ENCODE results near the gene RNF26. TPM values are rescaled to one million over a fixed set of nuclear protein-coding genes. Genes with fewer than 3 reads are reported as not detected.
A peak's percentile ranks its signal among the peaks of the same experiment; 100 is the strongest.

The RNF26 gene
- total and polyA plus RNA-seq, 2 of the 13 experiments (the other 11 are each of a cell fraction or from before 2014, with no cell fraction given), result 11.9 to 26.3 TPM

DNA sequence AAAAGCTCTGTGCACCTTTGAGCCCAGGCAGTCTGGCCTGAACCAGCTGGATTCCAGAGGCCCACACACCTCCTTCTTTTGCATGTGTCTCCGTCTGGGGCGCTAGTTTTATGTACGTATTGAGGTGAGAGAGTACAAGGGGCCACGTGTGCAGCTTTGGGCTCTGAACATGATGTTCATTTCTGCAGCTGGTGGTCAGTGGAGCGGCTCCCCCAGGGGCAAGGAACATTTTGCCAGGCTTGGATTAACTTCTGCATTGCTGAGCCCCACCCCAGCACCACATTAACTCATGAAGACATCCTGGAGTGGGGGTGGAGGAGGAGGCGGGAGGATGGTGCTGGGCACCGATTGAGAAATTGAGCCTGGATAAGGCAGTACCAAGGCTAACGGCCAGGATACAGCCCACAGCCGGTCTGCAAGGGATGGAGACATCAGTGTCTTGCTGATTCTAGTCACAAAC is 33.4 kb downstream of the RNF26 start:
- no peaks in the 10 kb centered on the region for H3K36me3 ChIP-seq (replicated peaks in 1 of 2; ENCODE audit: control insufficient read depth in 1 of 2, insufficient read depth in 2 of 2, low read length in 2 of 2)

More for the DNA sequence above, 33.4 kb downstream of the RNF26 start:
- H3K9me3 ChIP-seq (ENCODE audit: low read length), result no peaks in the 10 kb centered on the region
- H2AFZ ChIP-seq (ENCODE audit: low read length), result no peak overlapping the region
- BruUV-seq (replicated peaks), result no TSS peak
- H3K4me2 ChIP-seq (ENCODE audit: low read depth, low read length), result peak overlapping the region; percentile 81
- ATAC-seq, result peak; percentile 5; the same call in 2 of the 3 replicates
- DNase-seq (ENCODE audit: low spot score), result no peak
- ChIA-PET POLR2A (interaction anchor here (0.9 to 4.5 kb wide), 20 partner anchors 9 to 456 kb away, joined by 3 to 31 read pairs (median 7); partner anchors contain the start of genes C1QTNF5, C2CD2L, HINFP and MCAM), CTCF (ENCODE audit: low intra/inter-chr PET ratio, low total read pairs) (no interaction called here)
- TF ChIP-seq, protein P1, sequence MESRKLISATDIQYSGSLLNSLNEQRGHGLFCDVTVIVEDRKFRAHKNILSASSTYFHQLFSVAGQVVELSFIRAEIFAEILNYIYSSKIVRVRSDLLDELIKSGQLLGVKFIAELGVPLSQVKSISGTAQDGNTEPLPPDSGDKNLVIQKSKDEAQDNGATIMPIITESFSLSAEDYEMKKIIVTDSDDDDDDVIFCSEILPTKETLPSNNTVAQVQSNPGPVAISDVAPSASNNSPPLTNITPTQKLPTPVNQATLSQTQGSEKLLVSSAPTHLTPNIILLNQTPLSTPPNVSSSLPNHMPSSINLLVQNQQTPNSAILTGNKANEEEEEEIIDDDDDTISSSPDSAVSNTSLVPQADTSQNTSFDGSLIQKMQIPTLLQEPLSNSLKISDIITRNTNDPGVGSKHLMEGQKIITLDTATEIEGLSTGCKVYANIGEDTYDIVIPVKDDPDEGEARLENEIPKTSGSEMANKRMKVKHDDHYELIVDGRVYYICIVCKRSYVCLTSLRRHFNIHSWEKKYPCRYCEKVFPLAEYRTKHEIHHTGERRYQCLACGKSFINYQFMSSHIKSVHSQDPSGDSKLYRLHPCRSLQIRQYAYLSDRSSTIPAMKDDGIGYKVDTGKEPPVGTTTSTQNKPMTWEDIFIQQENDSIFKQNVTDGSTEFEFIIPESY (CRISPR knock-in tag; IDR thresholded peaks at IDR 0.05), result peak; percentile 50; the same call in 1 of the 2 replicates
- TF ChIP-seq KDM1A (CRISPR knock-in tag; IDR thresholded peaks at IDR 0.05), result no peak
- no peak for TF ChIP-seq POLR2A (IDR thresholded peaks at IDR 0.05; ENCODE audit: insufficient read depth in 1 of 2, low read depth in 2 of 2, low read length in 2 of 2)
- TF ChIP-seq, protein P2, sequence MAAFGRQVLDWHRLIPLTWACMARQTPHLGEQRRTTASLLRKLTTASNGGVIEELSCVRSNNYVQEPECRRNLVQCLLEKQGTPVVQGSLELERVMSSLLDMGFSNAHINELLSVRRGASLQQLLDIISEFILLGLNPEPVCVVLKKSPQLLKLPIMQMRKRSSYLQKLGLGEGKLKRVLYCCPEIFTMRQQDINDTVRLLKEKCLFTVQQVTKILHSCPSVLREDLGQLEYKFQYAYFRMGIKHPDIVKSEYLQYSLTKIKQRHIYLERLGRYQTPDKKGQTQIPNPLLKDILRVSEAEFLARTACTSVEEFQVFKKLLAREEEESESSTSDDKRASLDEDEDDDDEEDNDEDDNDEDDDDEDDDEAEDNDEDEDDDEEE (CRISPR knock-in tag; IDR thresholded peaks at IDR 0.05), result 0 out of 2 replicates have a peak, but pooled peaks have one; percentile 1
- no peak for TF ChIP-seq CBX5 (CRISPR knock-in tag; IDR thresholded peaks at IDR 0.05; ENCODE audit: borderline replicate concordance)
- TF ChIP-seq, protein P3, sequence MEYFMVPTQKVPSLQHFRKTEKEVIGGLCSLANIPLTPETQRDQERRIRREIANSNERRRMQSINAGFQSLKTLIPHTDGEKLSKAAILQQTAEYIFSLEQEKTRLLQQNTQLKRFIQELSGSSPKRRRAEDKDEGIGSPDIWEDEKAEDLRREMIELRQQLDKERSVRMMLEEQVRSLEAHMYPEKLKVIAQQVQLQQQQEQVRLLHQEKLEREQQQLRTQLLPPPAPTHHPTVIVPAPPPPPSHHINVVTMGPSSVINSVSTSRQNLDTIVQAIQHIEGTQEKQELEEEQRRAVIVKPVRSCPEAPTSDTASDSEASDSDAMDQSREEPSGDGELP (IDR thresholded peaks at IDR 0.05; ENCODE audit: borderline replicate concordance, low read depth), result 0 out of 2 replicates have a peak, but pooled peaks have one; percentile 10
- TF ChIP-seq SSRP1 (CRISPR knock-in tag; IDR thresholded peaks at IDR 0.05), result peak; percentile 34; the same call in 1 of the 2 replicates
- TF ChIP-seq ZSCAN31 (CRISPR knock-in tag; IDR thresholded peaks at IDR 0.05; ENCODE audit: low read depth), result peak; percentile 5; the same call in 1 of the 2 replicates
- 0 out of 2 replicates have a peak, but pooled peaks have one; percentile 2 for TF ChIP-seq PHF20 (CRISPR knock-in tag; IDR thresholded peaks at IDR 0.05)
- H3K27me3 ChIP-seq (ENCODE audit: control insufficient read depth in 1 of 2, insufficient read depth in 2 of 2, low read length in 2 of 2), result no peaks in the 10 kb centered on the region
- in situ Hi-C loops (cut with HindIII; ENCODE audit: extremely low pct_ligation_motif_present, low pct_unique_long_range_greater_than_20kb) (no loop called here), intact Hi-C loops (cut with micrococcal nuclease; ENCODE audit: unreplicated experiment) (loop anchor here (2.0 kb wide), 1 partner anchor 15 kb away; no protein-coding TSS in a partner anchor)
- H3K9ac ChIP-seq (ENCODE audit: insufficient read depth, low read depth, low read length), result peak overlapping the region; percentile 60
- H4K20me1 ChIP-seq (ENCODE audit: insufficient read depth, low read length), result no peaks in the 10 kb centered on the region
- H3K79me2 ChIP-seq (ENCODE audit: insufficient read depth, low read length), result peaks cover 23% of the 10 kb centered on the region
- 59% methylated on average over 9 of the region's 9 CpGs for WGBS (ENCODE audit: low lambda C conversion rate)
- H3K27ac ChIP-seq (ENCODE audit: extremely low read length, insufficient read depth, low read length), result peak overlapping the region; percentile 93
- H3K4me1 ChIP-seq (ENCODE audit: insufficient read depth, low read length), result peaks cover 90% of the 10 kb centered on the region
- no peak for FAIRE-seq
- peak overlapping the region in 1 of 3 experiments; percentile 68; a peak in 2 of 6 replicates for H3K4me3 ChIP-seq (replicated peaks in 1 of 3; ENCODE audit: insufficient read depth in 1 of 3, low read depth in 2 of 3, low read length in 3 of 3)
